Trophoblast cell (in vitro differentiated cells and primary cell): ENCODE measurements around the gene PRMT9.

Experiments
- DNase-seq, 2 donors: peaks; one replicate each; pipeline ENCODE4 v3.0.0-alpha.2; 2016
- H2AFZ ChIP-seq: 2 replicates; pipeline ENCODE4 v1.6.1; 2013; ENCODE audit warnings: low read length, moderate library complexity, mild to moderate bottlenecking; ENCODE audit not compliant: insufficient read depth, poor library complexity
- H2AK5ac ChIP-seq: 2 replicates; pipeline ENCODE4 v1.6.1; 2013; ENCODE audit warnings: mild to moderate bottlenecking, low read length
- H2BK120ac ChIP-seq: 2 replicates; pipeline ENCODE4 v1.6.1; 2013; ENCODE audit warnings: low read length, mild to moderate bottlenecking, moderate library complexity; ENCODE audit not compliant: insufficient read depth, poor library complexity
- H2BK12ac ChIP-seq: 2 replicates; pipeline ENCODE4 v1.6.1; 2013; ENCODE audit warnings: mild to moderate bottlenecking, low read length, moderate library complexity
- H2BK5ac ChIP-seq: 2 replicates; pipeline ENCODE4 v1.6.1; 2013; ENCODE audit warnings: low read length, low read depth, moderate library complexity, mild to moderate bottlenecking; ENCODE audit not compliant: poor library complexity
- H3K14ac ChIP-seq: 2 replicates; pipeline ENCODE4 v1.6.1; 2013; ENCODE audit warnings: mild to moderate bottlenecking, low read length
- H3K18ac ChIP-seq: 2 replicates; pipeline ENCODE4 v1.6.1; 2013; ENCODE audit warnings: mild to moderate bottlenecking, low read length
- H3K23ac ChIP-seq: 2 replicates; pipeline ENCODE4 v1.6.1; 2013; ENCODE audit warnings: low read length
- H3K27ac ChIP-seq: 2 replicates; pipeline ENCODE4 v1.5.1; 2013; ENCODE audit warnings: low read depth, mild to moderate bottlenecking, inconsistent platforms, low read length, moderate library complexity
- H3K27me3 ChIP-seq: 2 replicates; pipeline ENCODE4 v1.6.1; 2013; ENCODE audit warnings: inconsistent platforms, mild to moderate bottlenecking, low read length, moderate library complexity; ENCODE audit not compliant: insufficient read depth
- H3K36me3 ChIP-seq, 2 experiments: 1 replicate in 1 of 2; 2 replicates in 1 of 2; pipeline ENCODE4 v1.6.1; 2013; ENCODE audit warnings: low read length in 2 of 2, mild to moderate bottlenecking in 2 of 2, moderate library complexity in 1 of 2; ENCODE audit not compliant: insufficient read depth in 2 of 2, control insufficient read depth in 1 of 2
- H3K4ac ChIP-seq: 2 replicates; pipeline ENCODE4 v1.6.1; 2013; ENCODE audit warnings: low read depth, mild to moderate bottlenecking, low read length, moderate library complexity
- H3K4me1 ChIP-seq, 2 experiments: 1 replicate in 1 of 2; 2 replicates in 1 of 2; pipeline ENCODE4 v1.6.1; 2013; ENCODE audit warnings: low read length in 2 of 2, mild to moderate bottlenecking in 2 of 2, moderate library complexity in 1 of 2; ENCODE audit not compliant: insufficient read depth in 2 of 2, control insufficient read depth in 1 of 2
- H3K4me2 ChIP-seq: 2 replicates; pipeline ENCODE4 v1.6.1; 2013; ENCODE audit warnings: inconsistent platforms, mild to moderate bottlenecking, low read length, moderate library complexity
- H3K4me3 ChIP-seq: 2 replicates; pipeline ENCODE4 v1.5.1; 2013; ENCODE audit warnings: mild to moderate bottlenecking, low read depth, low read length, inconsistent platforms
- H3K79me1 ChIP-seq: one replicate; pipeline ENCODE4 v1.6.1; 2013; ENCODE audit warnings: low read length
- H3K79me2 ChIP-seq: 2 replicates; pipeline ENCODE4 v1.6.1; 2013; ENCODE audit warnings: low read length, mild to moderate bottlenecking; ENCODE audit not compliant: control insufficient read depth, insufficient read depth, poor library complexity
- H3K9ac ChIP-seq: 2 replicates; pipeline ENCODE4 v1.6.1; 2013; ENCODE audit warnings: mild to moderate bottlenecking, low read length
- H3K9me3 ChIP-seq: 2 replicates; pipeline ENCODE4 v1.6.1; 2013; ENCODE audit warnings: low read depth, mild to moderate bottlenecking, control low read depth, inconsistent platforms, low read length; ENCODE audit not compliant: insufficient read depth
- H4K12ac ChIP-seq: 2 replicates; pipeline ENCODE4 v1.6.1; 2013; ENCODE audit warnings: low read depth, mild to moderate bottlenecking, low read length, moderate library complexity
- H4K8ac ChIP-seq: 2 replicates; pipeline ENCODE4 v1.6.1; 2013; ENCODE audit warnings: low read depth, mild to moderate bottlenecking, low read length, moderate library complexity
- H4K91ac ChIP-seq: one replicate; pipeline ENCODE4 v1.6.1; 2013; ENCODE audit warnings: low read depth, mild to moderate bottlenecking, low read length, moderate library complexity
- WGBS: extraction: QIAGEN DNeasy Blood & Tissue Kit; methylation state at CpG from one replicate; pipeline ENCODE4 v1.1.7; 2013; ENCODE audit warnings: missing lambda C conversion rate; ENCODE audit not compliant: insufficient read length, insufficient coverage; ENCODE audit errors: extremely low coverage; 5-methylcytosine and 5-hydroxymethylcytosine counted together

PRMT9 gene

DNA sequence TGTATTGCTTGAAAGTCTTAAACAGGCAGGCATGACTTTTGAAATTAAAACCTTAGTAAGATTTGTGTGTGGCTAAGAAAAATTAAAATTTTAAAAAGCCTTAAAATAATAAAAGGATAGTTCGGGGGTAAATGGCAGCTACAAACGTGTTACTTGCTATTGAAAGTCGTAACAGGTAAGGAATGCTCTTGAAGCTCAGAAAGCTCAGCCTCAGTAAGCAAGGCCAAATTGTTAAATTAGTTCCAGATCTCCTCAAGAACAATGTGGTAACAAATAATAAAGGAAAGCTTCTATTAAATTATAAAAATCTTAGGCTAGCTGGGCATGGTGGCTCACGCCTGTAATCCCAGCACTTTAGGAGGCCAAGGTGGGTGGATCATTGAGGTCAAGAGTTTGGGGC lies 25.5 kb downstream of the PRMT9 start:
- Histone ChIP-seq H3K4me1 (no peaks in the 10 kb centered on the region), H2AK5ac (no peak overlapping the region), H3K23ac (no peak overlapping the region), H2AFZ (no peak overlapping the region), H3K36me3 (peaks cover 8 to 16% of the 10 kb centered on the region in 2 experiments), H3K4me3 (no peak overlapping the region), H3K9ac (no peak overlapping the region), H4K91ac (no peak overlapping the region), H3K9me3 (no peaks in the 10 kb centered on the region), H3K79me2 (no peaks in the 10 kb centered on the region), H3K4me2 (no peak overlapping the region), H3K79me1 (no peaks in the 10 kb centered on the region), H3K27ac (no peak overlapping the region), H3K27me3 (no peaks in the 10 kb centered on the region), H2BK12ac (no peak overlapping the region), H3K18ac (no peak overlapping the region), H3K14ac (no peak overlapping the region), H2BK5ac (no peak overlapping the region), H3K4ac (no peak overlapping the region), H2BK120ac (no peak overlapping the region), H4K8ac (no peak overlapping the region), H4K12ac (no peak overlapping the region)
- no CpG with 5 or more reads among the region's 4 CpGs for WGBS
- no peak for DNase-seq

DNA sequence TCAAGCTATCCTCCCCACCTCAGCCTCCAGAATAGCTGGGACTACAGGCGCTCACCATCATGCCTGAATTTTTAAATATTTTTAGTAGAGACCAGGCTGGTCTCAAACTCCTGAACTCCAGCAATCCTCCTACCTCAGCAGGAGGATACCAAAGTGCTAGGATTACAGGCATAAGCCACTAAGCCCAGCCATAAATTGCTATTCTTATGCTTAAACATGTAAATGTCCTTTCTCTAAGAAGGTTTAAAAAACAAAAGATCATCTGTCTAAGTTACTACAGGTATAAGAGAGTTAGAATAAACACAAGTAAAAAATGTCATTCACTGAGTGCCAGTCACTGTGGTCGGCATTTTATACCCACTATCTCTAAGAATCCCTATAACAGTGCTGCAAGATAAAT lies 28.3 kb downstream of the PRMT9 start:
- Histone ChIP-seq H3K18ac (no peak overlapping the region), H4K91ac (no peak overlapping the region), H3K27ac (no peak overlapping the region), H2AFZ (no peak overlapping the region), H3K4ac (no peak overlapping the region), H3K14ac (no peak overlapping the region), H3K9ac (no peak overlapping the region), H3K23ac (no peak overlapping the region), H3K4me2 (no peak overlapping the region), H3K79me2 (no peaks in the 10 kb centered on the region), H3K4me1 (no peaks in the 10 kb centered on the region), H3K36me3 (peaks cover 5 to 13% of the 10 kb centered on the region in 2 experiments), H2BK120ac (no peak overlapping the region), H3K27me3 (no peaks in the 10 kb centered on the region), H4K8ac (no peak overlapping the region), H2BK5ac (no peak overlapping the region), H2BK12ac (no peak overlapping the region), H3K79me1 (no peaks in the 10 kb centered on the region), H3K4me3 (no peak overlapping the region), H3K9me3 (no peaks in the 10 kb centered on the region), H2AK5ac (no peak overlapping the region), H4K12ac (no peak overlapping the region)
- WGBS: no CpG with 5 or more reads among the region's 2 CpGs
- no peak for DNase-seq

DNA sequence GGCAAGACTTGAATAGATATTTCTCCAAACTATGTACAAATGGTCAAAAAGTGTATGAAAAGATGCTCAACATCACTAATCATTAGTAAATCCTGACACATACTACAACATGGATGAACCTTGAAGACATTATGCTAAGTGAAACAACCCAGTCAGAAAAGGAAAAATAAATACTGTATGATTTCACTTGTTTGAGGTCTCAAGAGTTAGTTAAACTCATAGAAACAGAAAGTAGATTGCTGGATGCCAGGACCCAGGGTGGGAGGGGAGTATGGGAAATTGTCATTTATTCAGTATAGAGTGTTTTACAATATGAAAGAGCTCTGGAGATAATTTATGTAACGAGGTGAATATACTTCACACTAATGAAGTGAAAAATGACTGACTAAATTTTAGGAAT lies 32.4 kb downstream of the PRMT9 start:
- no peak overlapping the region for H3K4me2 ChIP-seq
- no peak overlapping the region for H3K9ac ChIP-seq
- no peaks in the 10 kb centered on the region for H3K27me3 ChIP-seq
- H2AFZ ChIP-seq: no peak overlapping the region
- no peak overlapping the region for H4K91ac ChIP-seq
- H3K23ac ChIP-seq: no peak overlapping the region
- WGBS: 100% methylated on average over 1 of the region's 1 CpG
- DNase-seq: no peak
- H3K36me3 ChIP-seq: peaks cover 3 to 9% of the 10 kb centered on the region in 2 experiments
- no peak overlapping the region for H2BK12ac ChIP-seq
- H3K79me2 ChIP-seq: no peaks in the 10 kb centered on the region
- no peak overlapping the region for H2BK5ac ChIP-seq
- no peak overlapping the region for H3K18ac ChIP-seq
- H3K9me3 ChIP-seq: no peaks in the 10 kb centered on the region
- H3K14ac ChIP-seq: no peak overlapping the region
- H3K4me1 ChIP-seq: no peaks in the 10 kb centered on the region
- H3K4me3 ChIP-seq: no peak overlapping the region
- H2BK120ac ChIP-seq: no peak overlapping the region
- H4K12ac ChIP-seq: no peak overlapping the region
- no peak overlapping the region for H3K27ac ChIP-seq
- H4K8ac ChIP-seq: no peak overlapping the region
- no peak overlapping the region for H3K4ac ChIP-seq
- H3K79me1 ChIP-seq: no peaks in the 10 kb centered on the region
- H2AK5ac ChIP-seq: no peak overlapping the region

DNA sequence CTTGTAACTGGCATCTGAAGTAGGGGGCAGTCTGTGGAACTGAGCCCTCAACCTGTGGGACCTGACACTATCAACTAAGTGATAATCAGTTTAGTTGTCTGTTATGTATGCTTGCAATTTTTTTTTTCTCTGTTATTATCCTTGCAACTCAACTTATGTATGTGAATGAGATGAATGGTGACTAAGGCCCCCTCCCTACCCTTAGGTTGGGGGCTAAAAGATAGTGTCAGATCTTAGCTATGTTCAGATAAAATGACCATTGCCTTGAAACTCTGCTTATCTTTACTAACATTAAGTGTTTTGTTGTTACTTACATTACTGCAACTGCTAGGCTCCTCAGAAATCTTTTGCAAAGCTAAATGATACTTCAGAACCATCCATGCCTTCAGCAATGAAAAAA lies 35.3 kb downstream of the PRMT9 start:
- Histone ChIP-seq H3K79me1 (no peaks in the 10 kb centered on the region), H4K12ac (no peak overlapping the region), H2BK5ac (no peak overlapping the region), H3K18ac (no peak overlapping the region), H3K23ac (no peak overlapping the region), H4K8ac (no peak overlapping the region), H3K27ac (no peak overlapping the region), H3K27me3 (no peaks in the 10 kb centered on the region), H3K4me1 (no peaks in the 10 kb centered on the region), H4K91ac (no peak overlapping the region), H3K79me2 (no peaks in the 10 kb centered on the region), H2BK12ac (no peak overlapping the region), H3K14ac (no peak overlapping the region), H3K4me2 (no peak overlapping the region), H2AK5ac (no peak overlapping the region), H3K4ac (no peak overlapping the region), H2AFZ (no peak overlapping the region), H3K9ac (no peak overlapping the region), H2BK120ac (no peak overlapping the region), H3K4me3 (no peak overlapping the region), H3K9me3 (no peaks in the 10 kb centered on the region), H3K36me3 (no peaks in the 10 kb centered on the region)
- DNase-seq: peak; percentile 60 to 81

DNA sequence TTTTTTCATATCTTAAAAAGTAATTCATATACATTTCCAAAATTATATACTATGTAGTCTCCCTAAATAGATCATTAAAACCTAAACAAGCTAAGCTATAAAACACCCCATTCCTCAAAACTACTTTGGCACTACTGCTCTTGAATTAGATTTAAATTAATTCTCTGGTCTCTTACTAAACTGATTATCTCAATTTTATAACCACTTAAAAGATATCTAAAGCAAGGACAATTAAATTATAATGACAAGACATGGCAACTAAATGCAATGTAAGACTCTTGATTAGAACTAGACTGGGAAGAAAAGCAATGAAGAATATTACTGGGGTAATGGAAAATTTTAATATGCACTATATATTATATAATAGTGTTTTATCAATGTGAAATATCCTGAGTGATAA lies 38.9 kb downstream of the PRMT9 start:
- no peak overlapping the region for H4K12ac ChIP-seq
- no peak overlapping the region for H4K91ac ChIP-seq
- H3K79me2 ChIP-seq: no peaks in the 10 kb centered on the region
- DNase-seq: no peak
- no peaks in the 10 kb centered on the region for H3K27me3 ChIP-seq
- H3K4ac ChIP-seq: no peak overlapping the region
- H2BK120ac ChIP-seq: no peak overlapping the region
- no peak overlapping the region for H3K9ac ChIP-seq
- no peak overlapping the region for H3K4me2 ChIP-seq
- no peak overlapping the region for H3K23ac ChIP-seq
- H3K9me3 ChIP-seq: no peaks in the 10 kb centered on the region
- H2BK12ac ChIP-seq: no peak overlapping the region
- H2BK5ac ChIP-seq: no peak overlapping the region
- H3K18ac ChIP-seq: no peak overlapping the region
- H3K36me3 ChIP-seq: no peaks in the 10 kb centered on the region
- no peaks in the 10 kb centered on the region for H3K79me1 ChIP-seq
- H3K4me1 ChIP-seq: no peaks in the 10 kb centered on the region
- H4K8ac ChIP-seq: no peak overlapping the region
- H2AFZ ChIP-seq: no peak overlapping the region
- H3K14ac ChIP-seq: no peak overlapping the region
- no peak overlapping the region for H2AK5ac ChIP-seq
- no peak overlapping the region for H3K4me3 ChIP-seq
- no peak overlapping the region for H3K27ac ChIP-seq
